OCI-LY7 (cell line): ENCODE data around the gene PPARGC1A.

Experiments used
- EZH2phosphoT487 ChIP-seq: fragments of 200-600 bp; sonication (generic); IDR thresholded peaks from 2 replicates; pipeline ENCODE4 v1.6.1; 2018; ENCODE audit warnings: low read depth, borderline replicate concordance, mild to moderate bottlenecking, mixed run types, antibody characterized with exemption, low read length, moderate library complexity, mixed read lengths
- TF ChIP-seq, protein P1 (sequence below): fragments of 200-600 bp; sonication (generic); conservative IDR thresholded peaks from 2 replicates; pipeline ENCODE4 v1.5.1; 2014; ENCODE audit warnings: mild to moderate bottlenecking, antibody characterized with exemption, low read length, moderate library complexity, mixed read lengths

DNA sequence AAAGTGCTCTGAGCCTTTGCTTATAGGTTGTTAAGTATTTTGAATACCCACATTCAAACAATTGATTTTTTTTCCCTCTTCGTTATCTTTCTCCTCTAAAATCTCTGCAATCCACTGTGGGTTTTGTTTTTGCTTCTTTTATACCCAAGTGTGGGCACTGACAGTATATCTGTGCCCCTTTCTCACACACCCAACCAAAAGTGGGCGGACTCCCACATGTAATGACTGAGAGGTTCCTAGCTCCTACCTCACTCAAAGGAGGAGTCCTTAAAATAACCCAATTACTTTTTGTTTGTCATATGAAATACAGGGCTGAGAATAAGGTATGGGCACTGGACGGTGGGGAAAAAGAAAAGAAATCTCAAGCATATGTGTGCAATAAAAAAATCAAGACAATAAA, 51.7 kb downstream of the PPARGC1A start:
- TF ChIP-seq, protein P1, sequence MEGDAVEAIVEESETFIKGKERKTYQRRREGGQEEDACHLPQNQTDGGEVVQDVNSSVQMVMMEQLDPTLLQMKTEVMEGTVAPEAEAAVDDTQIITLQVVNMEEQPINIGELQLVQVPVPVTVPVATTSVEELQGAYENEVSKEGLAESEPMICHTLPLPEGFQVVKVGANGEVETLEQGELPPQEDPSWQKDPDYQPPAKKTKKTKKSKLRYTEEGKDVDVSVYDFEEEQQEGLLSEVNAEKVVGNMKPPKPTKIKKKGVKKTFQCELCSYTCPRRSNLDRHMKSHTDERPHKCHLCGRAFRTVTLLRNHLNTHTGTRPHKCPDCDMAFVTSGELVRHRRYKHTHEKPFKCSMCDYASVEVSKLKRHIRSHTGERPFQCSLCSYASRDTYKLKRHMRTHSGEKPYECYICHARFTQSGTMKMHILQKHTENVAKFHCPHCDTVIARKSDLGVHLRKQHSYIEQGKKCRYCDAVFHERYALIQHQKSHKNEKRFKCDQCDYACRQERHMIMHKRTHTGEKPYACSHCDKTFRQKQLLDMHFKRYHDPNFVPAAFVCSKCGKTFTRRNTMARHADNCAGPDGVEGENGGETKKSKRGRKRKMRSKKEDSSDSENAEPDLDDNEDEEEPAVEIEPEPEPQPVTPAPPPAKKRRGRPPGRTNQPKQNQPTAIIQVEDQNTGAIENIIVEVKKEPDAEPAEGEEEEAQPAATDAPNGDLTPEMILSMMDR = no peak
- no peak for TF ChIP-seq EZH2phosphoT487
